Panc1 (cell line): ENCODE measurements around the gene ZBTB33.

ENCODE experiments used
- CTCF ChIP-seq: fragments of 450-650 bp; IDR thresholded peaks from 2 replicates; pipeline ENCODE4 v1.5.1; 2017; ENCODE audit warnings: mild to moderate bottlenecking
- POLR2AphosphoS5 ChIP-seq: IDR thresholded peaks from 2 replicates; pipeline ENCODE4 v1.6.1; 2012; ENCODE audit warnings: mild to moderate bottlenecking, low read depth, low read length, moderate library complexity
- REST ChIP-seq, 2 experiments: IDR thresholded peaks; 2 replicates each; pipeline ENCODE4 v1.6.1; 2011 to 2012; ENCODE audit warnings: low read depth in 2 of 2, control low read depth in 1 of 2, low read length in 1 of 2, mild to moderate bottlenecking in 1 of 2, moderate library complexity in 1 of 2; ENCODE audit not compliant: insufficient read depth in 1 of 2
- SIN3A ChIP-seq: IDR thresholded peaks from 2 replicates; pipeline ENCODE4 v1.6.1; 2012; ENCODE audit warnings: low read depth, mild to moderate bottlenecking, low read length, moderate library complexity, borderline replicate concordance; ENCODE audit not compliant: insufficient read depth
- TCF7L2 ChIP-seq: IDR thresholded peaks from 2 replicates; pipeline ENCODE4 v1.6.1; 2011; ENCODE audit warnings: mild to moderate bottlenecking, low read depth, low read length, inconsistent platforms

- TF ChIP-seq CTCF (no peak), POLR2AphosphoS5 (no peak), REST (IDR thresholded peaks at IDR 0.05; ENCODE audit: insufficient read depth in 1 of 2, low read depth in 2 of 2, low read length in 1 of 2) (no peak), SIN3A (no peak), TCF7L2 (no peak)
Measured at GRCh38 chrX:120223374-120223773, 27.2 kb upstream of the ZBTB33 start.
